GM20000 (cell line): ENCODE data around the gene ERVH48-1.
"Not testable (repeated sequence)": the region's sequence is repeated elsewhere in the genome, so short reads cannot be mapped to it uniquely, and the experiment has no call there.

ENCODE experiments used
- DNase-seq: peaks from one replicate; pipeline ENCODE4 v3.0.0; 2012; ENCODE audit warnings: low spot score
- CTCF ChIP-seq: IDR thresholded peaks from 2 replicates; pipeline ENCODE4 v1.5.1; 2012; ENCODE audit warnings: mild to moderate bottlenecking, control low read depth; ENCODE audit errors: extremely low read depth, missing control alignments

Gene ERVH48-1

GRCh38 chr21:42965211-42965560 lies 39.8 kb upstream of the ERVH48-1 start:
- no peak for TF ChIP-seq CTCF
- no peak for DNase-seq

DNA sequence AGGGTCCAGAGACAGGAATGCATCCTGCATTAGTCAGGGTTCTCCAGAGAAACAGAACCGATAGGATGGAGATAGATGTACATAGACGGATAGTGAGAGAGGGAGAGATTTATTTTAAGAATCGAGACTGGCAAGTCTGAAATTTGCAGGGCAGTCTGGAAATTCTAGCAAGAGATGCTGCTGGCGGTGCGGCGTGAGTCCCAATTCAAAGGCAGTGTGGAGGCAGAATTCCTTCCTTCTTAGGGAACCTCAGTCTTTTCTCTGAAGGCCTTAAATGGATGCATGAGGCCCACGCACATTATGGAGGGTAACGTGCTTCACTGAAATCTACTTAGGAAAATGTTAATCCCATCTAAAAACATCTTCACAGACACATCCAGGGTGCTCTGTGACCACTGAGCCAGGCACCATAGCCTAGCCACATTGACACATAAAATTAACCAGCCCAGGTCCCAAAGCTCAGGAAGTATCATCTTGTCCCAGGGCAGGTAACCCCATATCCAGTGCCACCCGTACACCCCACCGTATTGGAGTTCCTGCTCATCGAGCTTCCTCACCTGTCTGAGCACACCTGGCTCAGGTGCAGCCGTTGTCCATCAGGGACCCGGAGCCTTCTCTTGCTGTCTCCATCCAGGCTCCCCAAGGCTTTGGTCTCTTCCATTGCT lies 39.2 kb upstream of the ERVH48-1 start:
- TF ChIP-seq CTCF = no peak
- no peak for DNase-seq

GRCh38 chr21:42964086-42964485 lies 38.7 kb upstream of the ERVH48-1 start:
- no peak for DNase-seq
- no peak for TF ChIP-seq CTCF

GRCh38 chr21:42962380-42963007 lies 37.1 kb upstream of the ERVH48-1 start:
- no peak for DNase-seq
- TF ChIP-seq CTCF = no peak

DNA sequence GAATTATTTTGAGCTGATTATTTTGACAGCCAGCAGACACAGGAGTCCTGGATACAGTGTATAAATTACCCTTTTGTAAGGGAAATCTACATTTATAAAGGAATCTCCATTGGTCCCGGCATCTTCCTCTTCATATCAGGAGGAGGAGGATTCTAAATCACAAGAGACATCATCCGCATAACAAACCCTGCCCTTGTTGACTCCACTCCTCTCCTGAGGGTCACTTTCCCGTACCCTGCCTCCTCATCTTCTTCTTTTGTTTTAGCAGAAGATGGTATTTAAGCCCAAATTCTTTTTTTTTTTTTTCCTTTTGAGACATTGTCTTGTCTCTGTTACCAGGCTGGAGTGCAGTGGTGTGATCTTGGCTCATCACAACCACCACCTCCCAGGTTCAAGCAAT lies 34.3 kb upstream of the ERVH48-1 start:
- no peak for DNase-seq
- no peak for TF ChIP-seq CTCF

DNA sequence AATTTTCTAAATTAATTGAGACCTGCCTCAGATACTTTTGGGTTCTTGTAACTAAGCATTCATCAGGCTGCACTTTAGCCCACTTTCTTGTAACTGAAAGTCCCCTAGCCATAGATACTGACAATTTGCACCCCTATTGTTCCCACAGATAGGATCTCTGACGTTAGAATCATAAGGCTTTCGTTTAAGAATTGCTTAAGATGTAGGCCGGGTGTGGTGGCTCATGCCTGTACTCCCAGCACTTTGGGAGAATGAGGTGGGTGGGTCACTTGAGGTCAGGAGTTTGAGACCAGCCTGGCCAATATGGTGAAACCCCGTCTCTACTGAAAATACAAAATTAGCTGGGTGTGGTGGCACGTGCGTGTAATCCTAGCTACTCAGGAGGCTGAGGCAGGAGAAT lies 32.7 kb upstream of the ERVH48-1 start:
- not testable (repeated sequence) for DNase-seq

DNA sequence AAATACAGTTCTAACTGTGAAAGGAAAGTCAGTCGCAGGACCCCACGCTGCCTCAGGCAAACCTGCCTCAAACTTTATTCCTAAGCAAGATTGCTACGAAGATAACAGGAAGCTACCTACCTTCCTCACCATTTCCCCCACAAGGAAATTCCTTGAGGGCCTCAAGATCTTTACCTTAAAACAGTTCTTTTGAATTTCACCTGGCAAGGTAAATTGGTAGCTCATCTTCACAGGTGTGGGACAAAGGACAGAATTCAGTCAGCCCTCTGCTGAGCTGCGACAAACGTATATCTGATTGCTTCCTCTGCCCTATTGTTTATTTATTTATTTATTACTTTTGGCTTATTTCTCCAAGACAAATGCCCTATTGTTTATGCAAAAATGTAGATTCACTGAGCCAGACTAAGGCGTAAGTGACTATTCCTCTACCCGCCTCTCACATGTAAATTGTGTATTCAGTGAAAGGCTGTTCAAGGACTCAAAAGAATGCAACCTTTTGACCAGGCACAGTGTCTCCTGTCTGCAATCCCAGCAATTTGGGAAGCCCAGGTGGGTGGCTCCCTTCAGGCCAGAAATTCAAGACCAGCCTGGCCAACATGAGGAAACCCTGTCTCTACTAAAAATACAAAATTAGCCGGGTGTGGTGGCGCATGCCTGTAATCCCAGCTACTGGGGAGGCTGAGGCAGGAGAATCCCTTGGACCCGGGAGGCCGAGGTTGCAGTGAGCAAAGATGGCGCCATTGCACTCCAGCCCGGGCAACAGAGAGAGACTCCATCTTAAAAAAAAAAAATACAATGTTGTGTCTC lies 31.6 kb upstream of the ERVH48-1 start:
- DNase-seq = no peak
- TF ChIP-seq CTCF = no peak

DNA sequence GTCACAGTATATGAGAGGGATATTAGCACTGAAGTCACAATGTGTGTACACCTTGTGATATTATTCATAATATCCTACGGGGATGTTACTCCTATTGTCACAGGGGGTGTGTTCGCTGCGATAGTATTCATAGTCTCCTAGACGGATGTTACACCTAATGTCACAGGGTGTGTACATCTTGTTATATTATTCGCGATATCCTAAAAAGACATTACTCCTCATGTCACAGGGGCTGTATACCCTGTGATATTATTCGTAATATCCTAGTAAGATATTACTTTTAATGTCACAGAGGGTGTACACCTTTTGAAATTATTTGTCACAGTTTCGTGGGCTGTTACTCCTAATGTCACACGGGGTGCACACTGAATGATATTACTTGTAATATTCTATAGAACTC lies 25.8 kb upstream of the ERVH48-1 start:
- not testable (repeated sequence) for DNase-seq

DNA sequence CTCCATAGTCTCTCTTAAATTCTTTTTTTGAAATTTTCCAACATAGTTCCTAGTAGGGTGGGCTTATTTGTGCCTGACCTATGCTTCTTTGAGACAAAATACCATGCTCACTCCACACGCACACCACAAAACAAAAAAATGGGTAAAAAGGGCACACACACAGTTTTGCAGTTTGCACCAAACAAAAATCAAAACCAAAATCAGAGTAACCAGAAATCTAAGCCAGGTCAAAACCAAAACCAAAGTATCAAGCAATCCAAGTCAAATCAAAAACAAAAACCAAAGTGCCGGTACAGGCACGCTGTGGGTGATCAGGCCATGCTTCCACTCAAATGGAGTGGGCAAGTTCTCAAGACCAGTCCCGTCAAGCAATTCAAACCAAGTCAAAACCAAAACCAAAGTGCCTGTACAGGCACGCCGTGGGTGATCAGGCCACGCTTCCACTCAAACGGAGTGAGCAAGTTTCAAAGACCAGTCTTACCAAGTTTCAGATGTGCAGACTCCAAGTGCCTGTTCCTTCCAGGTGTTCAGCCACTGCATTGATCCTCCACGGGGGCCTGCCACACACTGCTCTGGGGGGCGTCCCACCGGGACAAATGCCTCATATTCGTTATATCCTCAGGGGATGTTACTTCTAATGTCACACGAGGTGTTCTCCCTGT lies 23.8 kb upstream of the ERVH48-1 start:
- DNase-seq = not testable (repeated sequence)
